ENCODE data around the gene IKZF1.

Gene IKZF1

DNA sequence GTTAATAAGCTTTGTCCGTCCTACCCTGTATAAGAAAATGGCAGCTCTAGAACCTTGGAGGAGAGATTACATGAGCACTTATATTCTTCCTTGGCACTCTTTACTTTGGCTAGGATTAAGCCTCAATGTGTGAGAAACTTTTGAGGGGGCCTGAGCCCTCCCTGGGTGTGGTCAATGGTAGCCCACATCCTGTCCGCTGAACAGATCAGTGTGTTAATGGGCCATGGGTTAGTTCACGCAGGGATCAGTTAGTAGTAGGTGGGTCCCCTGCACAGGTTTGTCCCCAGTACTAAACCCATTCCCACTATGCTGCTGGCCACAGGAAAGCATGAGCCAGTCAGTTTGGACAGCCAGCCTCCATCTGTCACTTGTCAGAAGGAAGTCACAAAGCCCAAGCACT, 20.2 kb upstream of the IKZF1 start:
- no peak for DNase-seq

DNA sequence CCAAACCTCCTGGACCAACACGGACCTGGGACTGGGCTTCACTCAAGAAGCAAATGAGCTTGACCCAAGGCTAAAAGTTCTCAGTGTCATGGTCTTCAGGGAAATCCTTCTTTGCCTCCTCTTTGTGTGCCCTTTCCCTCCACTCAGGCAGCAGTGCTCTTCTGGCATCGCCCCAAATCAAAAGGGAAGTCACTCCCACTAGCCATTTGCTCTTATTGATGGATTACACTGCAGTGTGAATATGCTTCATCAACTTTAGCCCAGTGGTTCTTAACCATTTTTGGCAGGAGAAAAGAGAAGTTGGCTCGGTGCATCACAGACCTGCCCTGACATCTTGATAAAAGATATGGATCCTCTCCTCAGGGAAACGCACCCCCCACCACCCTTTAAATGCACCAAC, 19.2 kb upstream of the IKZF1 start:
- no peak for DNase-seq

DNA sequence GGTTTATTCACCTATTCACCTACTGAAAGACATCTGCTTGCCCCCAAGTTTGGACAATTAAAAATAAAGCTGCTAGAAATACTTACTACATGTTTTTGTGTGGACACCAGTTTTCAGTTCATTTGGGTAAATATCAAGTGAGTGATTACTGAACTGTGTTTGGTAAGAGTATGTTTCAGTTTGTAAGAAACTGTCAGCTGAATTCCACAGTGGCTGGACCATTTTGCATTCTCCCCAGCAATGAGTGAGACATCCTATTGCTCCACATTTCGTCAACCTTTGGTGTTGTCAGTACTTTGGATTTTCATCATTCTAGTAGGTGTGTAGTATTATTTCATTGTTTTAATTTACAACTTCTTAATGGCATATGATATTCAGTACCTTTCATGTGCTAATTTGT, 17.4 kb upstream of the IKZF1 start:
- no peak for DNase-seq

DNA sequence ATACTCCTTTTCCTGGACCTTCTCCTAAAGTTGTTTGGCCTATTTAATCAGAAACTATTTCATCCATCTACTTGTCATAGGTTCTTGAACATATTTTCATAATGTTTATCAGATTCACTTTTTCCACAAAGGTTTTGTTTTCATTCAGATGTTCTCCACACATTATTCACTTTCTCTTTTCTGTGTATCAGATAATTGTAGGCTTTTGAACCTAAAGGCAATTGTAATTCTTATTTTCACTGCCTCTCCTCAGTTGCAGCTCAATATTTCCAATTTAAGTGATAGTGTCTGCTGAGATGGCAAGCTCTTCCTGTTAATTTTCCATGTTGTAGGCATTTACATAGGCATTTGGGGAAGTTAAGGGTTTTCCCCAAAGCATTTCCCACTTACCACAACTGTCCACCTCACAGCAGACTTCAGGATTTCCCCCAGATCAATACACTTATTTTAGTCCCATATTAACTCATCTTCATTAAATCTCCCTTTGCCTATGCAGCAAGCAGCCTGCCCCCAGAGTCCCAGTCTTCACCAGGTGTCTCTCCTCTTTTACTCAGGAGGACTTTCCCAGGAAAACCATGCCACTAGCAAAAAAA, 12.3 kb upstream of the IKZF1 start:
- no peak for DNase-seq

DNA sequence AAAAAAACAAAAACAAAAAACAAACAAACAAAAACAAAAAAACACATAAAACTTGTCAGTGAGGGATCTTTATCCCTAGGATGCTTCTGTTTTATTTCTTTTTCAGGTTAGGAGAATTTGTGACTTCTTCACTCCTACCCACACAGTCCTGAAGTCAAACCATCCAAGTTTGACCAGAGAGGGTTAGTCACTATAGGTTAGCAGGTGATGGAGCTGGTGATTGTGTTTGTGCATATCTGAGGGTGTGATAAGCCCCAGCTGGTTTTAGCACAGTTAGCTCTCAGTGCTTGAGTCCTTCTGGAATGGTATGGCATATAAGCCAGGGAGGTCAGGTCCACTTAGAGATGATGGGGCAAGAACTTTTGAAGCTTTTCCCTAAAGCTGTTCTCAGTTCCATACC, 11.8 kb upstream of the IKZF1 start:
- DNase-seq = no peak

DNA sequence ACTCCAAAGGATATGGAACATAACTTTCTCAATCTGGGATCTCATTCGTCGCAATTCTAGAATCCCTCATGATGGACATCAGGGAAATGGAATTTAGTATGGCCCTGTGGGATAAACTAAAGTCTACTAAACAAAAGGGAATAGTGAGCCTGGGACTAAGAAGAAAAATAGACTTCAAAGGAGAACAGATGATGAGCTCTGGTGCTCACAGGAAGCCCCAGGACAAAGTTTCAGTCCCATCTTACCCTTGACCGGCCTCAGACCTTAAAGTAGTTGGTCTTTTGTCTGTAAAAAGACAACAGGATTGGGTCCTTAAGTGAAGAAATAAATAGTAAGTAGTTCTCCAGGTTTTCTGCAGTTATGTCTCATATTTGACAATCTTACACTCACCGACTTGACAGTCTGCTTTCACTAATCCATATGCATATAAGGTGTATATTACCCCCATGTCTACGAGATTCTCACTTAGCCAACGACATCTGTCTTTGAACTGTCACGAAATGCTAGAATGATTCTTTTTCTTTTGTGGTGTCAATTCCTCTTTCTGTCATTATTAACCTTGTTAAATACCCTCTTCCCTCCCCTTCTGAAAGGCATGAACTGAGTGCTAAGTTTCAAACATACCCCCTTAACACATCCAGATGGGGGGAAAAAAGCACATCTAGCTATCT, 10.9 kb upstream of the IKZF1 start:
- DNase-seq = no peak

DNA sequence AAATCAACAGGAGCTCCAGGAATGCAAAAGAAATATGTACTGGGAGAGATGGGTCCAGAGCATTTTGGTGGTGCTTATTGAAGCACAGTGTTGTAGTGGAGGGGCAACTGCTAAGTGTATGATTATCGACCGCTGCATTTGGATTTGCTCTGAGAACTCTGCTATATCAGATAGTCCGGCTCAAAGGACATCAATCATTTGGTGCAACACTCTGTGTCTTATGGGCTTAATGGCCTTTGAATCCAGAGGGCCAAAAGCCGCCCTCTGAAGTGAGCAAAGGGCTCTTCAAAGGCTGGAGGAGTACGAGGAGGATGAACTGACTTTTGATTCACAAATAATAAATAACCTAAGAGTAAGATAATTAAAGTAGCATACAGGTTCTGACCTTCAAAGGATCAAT, 9.4 kb upstream of the IKZF1 start:
- no peak for DNase-seq

DNA sequence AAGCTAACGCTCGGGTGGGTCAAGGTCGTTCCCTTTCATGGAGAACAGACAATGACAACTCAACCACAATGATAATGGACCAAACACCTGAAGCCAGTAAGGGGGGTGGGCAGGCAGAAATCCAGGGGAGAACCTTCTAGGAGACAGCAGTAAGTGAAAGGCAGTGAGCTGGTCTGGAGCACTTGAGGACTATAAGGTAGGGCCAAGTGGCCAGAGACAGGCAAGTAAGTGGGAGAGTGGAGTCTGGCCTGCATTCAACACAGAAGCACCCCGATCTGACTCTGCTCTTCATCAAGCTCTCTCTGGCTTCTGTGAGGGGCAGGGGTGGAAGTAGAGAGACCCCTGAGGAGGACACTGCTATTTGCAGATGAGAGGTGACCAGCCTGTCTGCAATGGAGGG, 7.7 kb upstream of the IKZF1 start:
- DNase-seq = no peak

DNA sequence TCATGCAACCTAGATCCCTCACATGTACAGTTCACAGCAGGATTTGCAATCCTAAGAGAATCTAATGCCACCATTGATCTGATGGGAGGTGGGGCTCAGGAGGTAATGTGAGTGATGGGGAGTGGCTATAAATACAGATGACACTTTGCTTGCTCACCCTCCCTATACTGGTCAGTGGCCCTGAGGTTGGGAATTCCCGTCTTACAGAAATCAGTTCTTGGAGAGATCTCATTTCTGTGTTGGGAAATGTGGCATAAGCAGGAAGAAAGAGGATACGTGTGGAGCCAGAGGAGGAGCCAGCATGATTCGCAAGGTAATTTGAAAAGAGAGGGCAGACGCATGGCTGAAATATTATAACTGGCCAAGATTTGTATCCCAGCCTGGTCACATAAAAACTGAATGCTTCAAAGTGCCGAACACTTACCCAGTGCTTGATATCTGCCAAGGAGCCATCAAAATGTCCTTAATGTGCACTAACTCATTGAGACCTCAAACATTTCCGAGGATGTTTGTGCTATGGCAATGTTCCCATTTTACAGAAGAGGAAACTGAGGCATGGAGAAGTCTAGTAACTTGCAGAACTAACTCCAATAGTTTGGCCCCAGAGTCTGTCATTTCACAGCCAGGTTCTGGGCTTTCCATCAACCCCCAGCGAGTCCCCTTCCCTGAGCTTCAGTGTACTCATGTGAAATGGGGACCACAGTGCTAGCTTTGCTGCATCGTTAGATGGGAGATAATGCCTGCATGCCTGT, 5.5 kb upstream of the IKZF1 start:
- DNase-seq = no peak

DNA sequence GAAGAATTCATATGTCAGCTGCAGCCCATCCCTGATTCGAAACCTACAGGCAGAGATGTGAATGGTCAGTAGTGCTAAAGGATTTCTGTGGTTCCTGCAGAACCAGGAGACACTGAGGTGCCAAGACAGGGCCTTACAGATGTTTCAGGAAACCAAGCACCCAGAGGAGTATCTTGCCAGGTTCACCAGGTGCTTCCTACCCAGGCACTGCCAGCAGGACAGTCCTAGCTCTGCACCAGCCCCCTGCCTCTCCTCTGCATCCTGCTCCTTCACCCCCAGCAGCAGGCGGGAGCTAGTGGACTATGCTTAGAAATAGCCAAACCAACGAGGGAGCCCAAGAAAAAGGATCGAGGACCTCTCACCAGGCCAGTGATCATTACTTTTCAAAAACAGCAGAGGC, 4.2 kb upstream of the IKZF1 start:
- DNase-seq = no peak

DNA sequence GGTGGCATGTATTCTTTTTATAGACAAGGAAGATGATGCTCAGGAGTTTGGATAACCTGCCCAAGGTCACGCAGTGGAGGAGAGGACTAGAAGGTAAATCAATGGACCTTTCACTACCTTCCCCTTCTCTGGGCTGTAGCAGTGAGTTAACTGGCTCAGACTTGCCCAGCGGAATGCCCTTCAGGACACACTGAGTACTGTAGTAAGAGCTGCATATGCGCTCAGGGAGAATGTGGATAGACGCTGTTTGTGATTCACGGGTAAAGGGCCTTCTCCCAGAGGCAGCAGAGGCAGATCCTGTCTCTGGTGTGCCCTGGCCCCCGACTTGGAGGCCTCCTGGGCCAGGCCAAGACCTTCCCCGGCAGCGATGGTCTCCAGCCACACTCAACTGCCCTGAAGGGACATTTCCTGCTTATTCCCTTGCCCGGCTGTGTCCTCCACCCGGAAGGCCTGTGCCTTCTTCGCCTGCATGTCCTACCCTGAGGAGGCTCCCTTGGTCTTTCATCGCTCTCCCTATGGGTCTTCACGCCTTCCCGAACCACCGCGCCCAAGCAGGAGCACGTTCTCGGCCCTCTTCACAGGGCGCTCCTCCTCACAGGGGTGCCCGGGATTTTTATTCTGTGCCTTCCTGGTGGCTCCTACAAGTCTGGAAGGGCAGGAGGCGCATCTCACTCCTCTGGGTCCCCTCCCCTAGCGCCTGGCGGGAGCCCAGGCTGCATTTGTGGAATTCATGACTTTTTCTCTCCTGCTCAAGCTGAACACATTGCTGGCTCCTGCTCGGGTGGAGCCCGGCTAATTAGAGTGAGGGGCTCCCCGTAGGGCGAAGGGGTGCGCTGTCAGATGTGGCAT, 1.8 kb upstream of the IKZF1 start:
- no peak for DNase-seq

DNA sequence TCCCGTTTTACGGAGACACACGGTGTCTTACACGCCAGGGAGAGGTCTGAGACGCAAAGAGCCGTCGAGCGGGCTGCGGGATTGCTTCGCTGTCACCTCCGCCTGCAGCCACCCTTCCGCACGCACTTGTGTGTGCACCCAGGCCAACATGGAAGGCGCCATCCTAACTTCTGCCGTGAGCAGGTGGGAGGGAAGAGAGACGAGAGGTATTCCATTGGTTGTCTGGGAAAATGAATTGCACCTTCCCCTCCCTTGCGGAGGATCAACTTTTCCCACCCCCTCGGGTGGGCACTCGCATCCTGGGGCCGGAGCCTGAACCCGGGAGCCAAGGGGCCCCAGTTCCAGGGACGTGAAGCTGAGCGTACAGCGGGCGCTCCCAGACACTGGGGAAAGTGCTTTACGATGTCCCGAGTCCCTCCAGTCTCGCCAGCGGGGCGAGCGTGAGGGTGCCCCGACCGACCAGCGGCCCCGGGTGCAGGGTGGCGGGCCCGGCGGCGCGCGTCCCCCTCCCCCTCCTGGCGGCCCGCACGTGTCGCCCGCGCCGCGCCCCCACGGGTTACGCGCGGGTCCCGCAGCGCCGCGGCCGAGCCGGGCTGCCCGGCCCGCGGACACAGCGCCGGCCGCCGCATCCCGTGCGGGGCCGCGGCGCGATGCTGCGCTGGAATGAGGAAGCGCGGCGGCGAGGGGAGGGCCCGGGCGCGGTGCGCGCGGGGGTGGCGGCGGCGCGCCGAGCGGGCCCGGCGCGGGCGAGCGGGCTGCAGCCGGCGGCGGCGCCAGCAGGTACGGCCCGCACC, 984 bp upstream of the IKZF1 start:
- no peak for DNase-seq

DNA sequence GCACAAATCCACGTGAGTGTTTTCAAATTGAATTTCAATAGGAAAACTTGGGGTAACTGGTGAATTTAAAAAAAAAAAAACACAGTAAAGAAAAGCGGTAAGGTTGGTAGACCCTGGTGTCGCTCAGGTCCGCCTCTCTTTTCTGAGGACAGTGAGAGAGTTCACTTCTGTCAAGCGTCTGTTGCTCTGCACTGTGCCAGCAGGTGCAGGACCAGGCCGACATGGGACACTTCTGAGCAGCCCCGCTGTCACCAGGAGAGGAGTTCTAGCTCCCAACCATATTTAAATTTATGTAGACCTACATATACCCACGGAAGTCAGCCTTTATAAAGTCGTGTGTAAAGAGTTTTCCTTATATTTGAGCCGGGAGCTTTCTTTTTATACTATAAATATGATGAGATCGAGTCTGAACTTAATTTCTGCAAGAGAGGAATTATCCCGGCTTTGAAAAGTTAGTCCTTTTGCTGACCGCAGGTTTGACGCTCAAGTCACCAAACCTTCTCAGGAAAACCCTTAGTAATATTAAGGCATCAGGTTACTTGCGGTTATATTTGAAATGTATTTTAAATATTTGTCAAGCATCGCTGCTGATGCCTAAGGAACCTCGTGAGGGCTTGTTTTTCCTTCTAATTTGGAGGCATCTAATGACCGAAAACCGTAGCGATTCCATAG, 531 bp downstream of the IKZF1 start:
- no peak for DNase-seq

DNA sequence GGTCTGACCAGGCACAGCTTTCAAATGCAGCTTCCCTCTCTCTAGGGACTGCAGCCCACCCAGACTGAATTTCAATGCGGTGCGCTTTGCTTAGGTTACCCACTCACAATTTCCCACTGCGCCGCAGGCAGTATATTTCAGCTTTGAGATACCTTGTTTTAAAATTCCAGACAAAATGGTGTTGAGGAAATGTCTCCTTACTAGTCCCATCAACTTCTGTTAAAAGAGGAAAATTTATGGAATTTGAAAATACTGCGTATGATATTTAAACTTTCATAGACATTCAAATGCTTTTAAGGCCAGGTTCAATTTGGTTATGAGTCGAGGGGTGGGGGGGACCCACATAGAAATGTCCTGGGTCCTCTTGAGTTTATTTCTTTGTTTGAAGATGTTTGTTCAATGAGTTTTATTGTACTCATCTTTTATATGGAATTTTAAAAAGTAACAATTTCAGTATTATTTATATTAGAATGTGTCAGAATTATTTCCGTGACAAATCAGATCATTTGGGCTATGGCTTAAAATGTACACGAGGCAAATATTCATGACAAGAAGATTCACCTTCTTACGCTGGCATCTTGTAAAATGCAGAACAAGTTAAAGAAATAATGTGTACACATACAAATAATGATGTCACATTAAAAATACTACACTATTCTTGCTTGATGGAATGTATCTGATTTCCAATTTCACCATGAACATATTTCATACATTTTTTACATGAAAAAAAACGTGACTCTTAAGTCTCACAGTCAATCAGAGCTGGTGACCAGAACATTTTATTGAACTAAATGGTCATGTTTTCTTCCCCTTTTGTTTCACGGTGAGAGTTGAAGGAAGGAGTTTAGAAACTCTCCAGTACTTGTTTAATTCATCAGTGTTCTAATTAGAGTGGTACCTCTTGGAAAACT, 1.3 kb downstream of the IKZF1 start:
- DNase-seq = no peak

DNA sequence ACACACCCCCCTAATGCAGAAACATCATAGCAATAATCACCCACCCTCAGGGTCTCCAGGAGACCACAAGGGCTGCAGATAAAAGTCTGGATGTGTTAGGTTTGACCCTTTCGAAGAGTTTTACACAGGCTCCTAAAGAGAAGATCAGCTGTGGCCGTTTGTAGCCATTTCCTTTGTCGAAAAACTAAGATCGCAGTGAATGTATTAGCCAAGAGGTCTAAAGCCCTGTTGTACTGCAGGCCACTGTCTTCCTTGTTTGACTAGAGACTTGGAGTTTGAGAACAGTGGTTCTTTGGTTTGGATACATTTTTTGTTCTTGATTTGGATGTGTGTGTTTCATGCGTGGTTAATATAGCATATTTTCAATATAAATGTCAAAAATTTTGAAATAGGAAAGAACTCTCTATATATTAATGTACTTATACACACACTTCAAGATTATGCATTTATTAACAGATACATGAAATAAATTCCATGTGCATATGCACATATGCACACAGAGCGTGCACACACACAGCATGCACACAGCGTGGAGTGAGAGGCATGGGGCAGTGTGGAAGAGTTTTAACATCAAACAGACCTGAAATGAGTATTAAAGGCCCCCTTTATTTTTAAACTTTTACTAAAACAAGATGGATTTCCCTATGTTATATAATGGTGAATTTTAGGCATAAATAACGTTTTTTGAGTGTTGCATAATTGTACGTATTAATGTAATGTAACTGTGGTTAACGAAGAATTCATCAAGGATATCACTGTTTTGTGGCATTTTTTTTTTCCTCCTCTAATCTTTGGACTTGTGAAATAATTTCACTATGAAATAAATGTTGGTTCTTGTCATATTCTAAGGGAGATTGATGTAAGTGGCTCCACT, 2.2 kb downstream of the IKZF1 start:
- no peak for DNase-seq

DNA sequence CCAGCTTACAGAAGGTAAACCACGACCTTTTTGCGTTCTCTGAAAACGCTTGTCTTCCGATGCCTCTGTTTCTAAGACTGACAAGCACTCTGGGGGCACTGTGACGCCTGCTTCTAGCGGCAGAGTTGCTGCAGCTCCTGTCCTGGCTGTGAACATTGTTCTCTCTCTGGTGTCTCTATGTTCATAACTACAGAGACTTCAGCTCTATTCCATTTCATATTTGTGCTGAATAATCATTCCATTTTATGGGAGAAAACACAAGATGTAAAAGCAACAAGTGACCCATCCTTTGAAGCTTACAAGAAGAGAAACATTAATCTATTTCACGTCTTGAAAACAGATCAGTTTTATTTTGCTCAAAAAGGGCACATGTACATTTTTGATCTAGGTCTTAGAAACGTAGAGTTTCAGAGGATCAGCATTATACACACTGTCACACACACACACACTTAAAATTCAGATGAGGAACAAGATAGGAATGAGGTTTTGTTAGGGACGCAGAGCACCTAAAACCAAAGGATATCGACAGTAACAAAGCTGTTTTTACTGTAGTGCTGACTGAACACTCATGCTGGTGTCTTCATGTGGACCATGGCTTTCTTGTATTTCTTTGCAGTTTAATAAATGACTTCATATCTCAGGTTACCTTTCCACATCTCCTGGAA, 3.0 kb downstream of the IKZF1 start:
- no peak for DNase-seq

DNA sequence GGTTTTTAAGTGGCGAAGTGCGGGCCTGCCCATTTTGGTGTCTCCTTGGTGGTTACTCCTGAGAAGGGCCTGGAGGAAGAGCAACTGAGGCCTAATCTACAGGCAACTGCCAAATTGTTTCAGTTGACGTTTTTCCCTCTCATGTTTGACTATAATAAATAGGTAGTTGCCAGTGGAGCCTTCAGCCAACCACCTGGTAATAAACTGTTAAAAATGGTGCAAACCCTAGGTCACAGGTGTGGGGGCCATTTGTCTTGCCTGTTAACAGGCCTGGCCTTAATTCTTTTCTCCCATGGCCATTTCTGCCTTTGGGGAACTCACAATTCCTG, 3.7 kb downstream of the IKZF1 start:
- no peak for DNase-seq

DNA sequence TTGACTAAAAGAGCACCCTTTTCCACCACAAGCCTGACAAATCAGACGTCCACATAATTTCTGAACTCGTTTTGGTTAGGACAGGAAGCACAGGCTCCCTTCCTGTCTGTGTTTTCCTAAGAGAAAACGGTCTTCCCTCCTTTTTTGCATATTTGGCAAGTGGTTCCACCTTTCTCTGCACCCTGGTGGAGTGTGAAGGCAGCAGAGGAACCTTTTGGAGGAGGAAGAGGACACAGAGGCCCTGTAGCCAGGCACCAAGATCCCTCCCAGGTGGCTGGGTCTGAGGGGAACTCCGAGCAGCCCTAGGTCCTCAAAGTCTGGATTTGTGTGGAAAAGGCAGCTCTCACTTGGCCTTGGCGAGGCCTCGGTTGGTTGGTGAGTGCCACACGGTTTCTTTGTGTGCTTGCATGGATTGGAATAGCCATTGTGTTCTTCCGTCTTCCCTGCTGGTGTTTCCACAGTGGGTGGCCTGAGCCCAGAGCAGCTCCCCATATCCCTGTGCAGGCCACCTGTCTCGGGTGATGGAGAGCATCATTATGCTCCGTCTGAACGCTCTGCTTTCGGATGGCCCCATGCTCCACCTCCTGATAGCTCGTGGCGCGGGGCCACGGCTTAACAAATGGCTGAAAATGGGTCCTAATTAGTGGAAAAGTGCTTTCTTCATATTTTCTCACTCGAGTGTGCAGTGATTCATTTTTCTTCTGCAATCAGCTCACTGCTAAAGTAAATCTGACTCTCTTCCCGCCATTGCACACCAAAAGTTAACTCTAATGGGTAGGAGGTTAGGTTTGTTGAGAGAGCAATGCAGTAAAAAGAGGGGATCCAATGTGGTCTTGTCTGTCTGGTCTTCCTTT, 4.2 kb downstream of the IKZF1 start:
- no peak for DNase-seq

DNA sequence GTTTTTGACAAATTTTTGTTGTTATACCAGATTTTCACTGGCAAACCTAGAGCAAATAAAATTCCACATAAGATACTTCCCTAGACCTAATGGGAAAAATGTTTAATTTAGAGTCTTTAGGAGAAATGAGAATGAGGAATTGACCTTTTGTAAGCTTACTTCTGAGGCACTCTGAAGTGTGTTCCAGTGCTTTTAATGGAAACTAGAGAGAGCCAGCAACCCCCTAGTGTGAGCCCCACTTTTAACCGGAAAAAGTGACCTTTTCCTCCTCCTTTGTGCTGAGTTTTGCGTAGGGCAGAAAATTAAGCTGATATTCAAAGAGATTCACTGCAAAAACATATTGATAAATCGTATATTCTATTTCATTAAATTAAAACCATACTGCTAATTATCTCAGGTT, 5.2 kb downstream of the IKZF1 start:
- DNase-seq = no peak

All from femur (tissue), 1 donor.